H54 (cell line): Measurements from ENCODE around the gene LHX4.

ENCODE experiments used
- DNase-seq: peaks from one replicate; pipeline ENCODE4 v3.0.0; 2011; ENCODE audit warnings: low spot score, mixed read lengths; ENCODE audit not compliant: insufficient read length
- FAIRE-seq: peaks from 3 replicates; lab custom pipeline; 2011; peaks lifted over from hg19 to GRCh38; lab: Jason Lieb, UNC
- POLR2A ChIP-seq: IDR thresholded peaks from 2 replicates; pipeline ENCODE4 v1.6.1; 2011; ENCODE audit warnings: low read depth, mild to moderate bottlenecking, low read length

The LHX4 gene

GRCh38 chr1:180258935-180259334 is 28.9 kb downstream of the LHX4 start:
- DNase-seq: no peak
- no peak for FAIRE-seq
- TF ChIP-seq POLR2A: no peak

- no peak for FAIRE-seq
- no peak for TF ChIP-seq POLR2A
- DNase-seq: no peak
Measured at GRCh38 chr1:180259431-180260338, 29.6 kb downstream of the LHX4 start.

GRCh38 chr1:180260541-180260940 is 30.5 kb downstream of the LHX4 start:
- FAIRE-seq: no peak
- DNase-seq: no peak
- TF ChIP-seq POLR2A: no peak

GRCh38 chr1:180261030-180261429 is 31.0 kb downstream of the LHX4 start:
- FAIRE-seq (no peak), DNase-seq (no peak)
- no peak for TF ChIP-seq POLR2A

- FAIRE-seq (no peak), DNase-seq (no peak)
- TF ChIP-seq POLR2A: no peak
Measured at GRCh38 chr1:180261524-180262155, 31.6 kb downstream of the LHX4 start.

GRCh38 chr1:180262628-180263488 is 32.8 kb downstream of the LHX4 start:
- FAIRE-seq (no peak), DNase-seq (no peak)
- no peak for TF ChIP-seq POLR2A

GRCh38 chr1:180264595-180264994 is 34.5 kb downstream of the LHX4 start:
- TF ChIP-seq POLR2A: no peak
- FAIRE-seq (no peak), DNase-seq (no peak)

GRCh38 chr1:180265201-180265600 is 35.1 kb downstream of the LHX4 start:
- DNase-seq (no peak), FAIRE-seq (no peak)
- no peak for TF ChIP-seq POLR2A

- FAIRE-seq: no peak
- DNase-seq: no peak
- no peak for TF ChIP-seq POLR2A
Measured at GRCh38 chr1:180265871-180266270, 35.8 kb downstream of the LHX4 start.

- DNase-seq (no peak), FAIRE-seq (no peak)
- TF ChIP-seq POLR2A: no peak
Measured at GRCh38 chr1:180266275-180267210, 36.5 kb downstream of the LHX4 start.

- DNase-seq (no peak), FAIRE-seq (no peak)
- no peak for TF ChIP-seq POLR2A
Measured at GRCh38 chr1:180267211-180267561, 37.1 kb downstream of the LHX4 start.

GRCh38 chr1:180267761-180268555 is 37.9 kb downstream of the LHX4 start:
- no peak for TF ChIP-seq POLR2A
- no peak for FAIRE-seq
- DNase-seq: no peak

- DNase-seq (no peak), FAIRE-seq (no peak)
- TF ChIP-seq POLR2A: no peak
Measured at GRCh38 chr1:180268556-180269075, 38.6 kb downstream of the LHX4 start.
